ENCODE results near the gene HAO2. TPM values are rescaled to one million over a fixed set of nuclear protein-coding genes. Genes with fewer than 3 reads are reported as not detected.

Gene HAO2
- total RNA-seq, 1 experiment from 2014 or later: 0.13 TPM

- H3K27ac ChIP-seq (ENCODE audit: insufficient read length, low read depth, low read length): no peak overlapping the region
- H4K5ac ChIP-seq (ENCODE audit: insufficient read length, low read depth, low read length): no peak overlapping the region
- no peaks in the 10 kb centered on the region for H3K27me3 ChIP-seq (ENCODE audit: insufficient read depth, low read length)
- no peak overlapping the region for H3K27ac Mint-ChIP-seq
- no CpG with 5 or more reads among the region's 13 CpGs for WGBS (ENCODE audit: extremely low coverage, insufficient read length, low lambda C conversion rate)
- H2BK15ac ChIP-seq (ENCODE audit: low read depth, low read length): no peak overlapping the region
- H3K9me3 Mint-ChIP-seq: no peaks in the 10 kb centered on the region; a peak in 1 of 5 replicates
- no peak overlapping the region for H2BK20ac ChIP-seq (ENCODE audit: low read depth, low read length, poor library complexity, severe bottlenecking)
- no peak overlapping the region for H2BK120ac ChIP-seq (ENCODE audit: low read depth, low read length, poor library complexity, severe bottlenecking)
- no peak overlapping the region for H3K4me2 ChIP-seq (ENCODE audit: insufficient read depth, insufficient read length, low read length)
- H4K20me1 ChIP-seq (ENCODE audit: control insufficient read depth, insufficient read depth, insufficient read length): no peaks in the 10 kb centered on the region
- H3K36me3 Mint-ChIP-seq (ENCODE audit: insufficient read depth in 1 of 3, low read depth in 3 of 3): peaks cover 0 to 1% (median 0%) of the 10 kb centered on the region in 3 experiments; a peak in 2 of 7 replicates
- peak; percentile 99 for TF ChIP-seq CTCF (conservative IDR thresholded peaks at IDR 0.05)
- no peak overlapping the region for H3K56ac ChIP-seq (ENCODE audit: insufficient read length, low read depth, low read length)
- no peak overlapping the region for H4K8ac ChIP-seq (replicated peaks; ENCODE audit: insufficient read length, low read depth, low read length)
- H4K91ac ChIP-seq (ENCODE audit: insufficient read length, low read depth, low read length): no peak overlapping the region
- H2AK5ac ChIP-seq (ENCODE audit: insufficient read length, low read length): no peak overlapping the region
- H2BK5ac ChIP-seq (ENCODE audit: insufficient read length, low read length): no peak overlapping the region
- H3K23ac ChIP-seq (ENCODE audit: insufficient read length, low read depth, low read length): no peak overlapping the region
- H2AFZ ChIP-seq (ENCODE audit: low read length): no peak overlapping the region
- peaks cover 24 to 26% of the 10 kb centered on the region in 2 experiments for H3K4me1 Mint-ChIP-seq
- no peak overlapping the region for H3K18ac ChIP-seq (ENCODE audit: insufficient read length, low read depth, low read length)
- peak overlapping the region; percentile 89 for H2BK12ac ChIP-seq (ENCODE audit: insufficient read length, low read depth, low read length)
- H3K9ac ChIP-seq (ENCODE audit: extremely low read depth, insufficient read length, low read length): no peak overlapping the region
- no peaks in the 10 kb centered on the region for H3K23me2 ChIP-seq (ENCODE audit: insufficient read length, low read depth, low read length, poor library complexity, severe bottlenecking)
- no peak overlapping the region for H3T11ph ChIP-seq (ENCODE audit: low read length)
- no peaks in the 10 kb centered on the region for H3K79me1 ChIP-seq (ENCODE audit: insufficient read depth, low read depth, low read length, poor library complexity, severe bottlenecking)
- no peak overlapping the region for H3K4ac ChIP-seq (ENCODE audit: low read depth, low read length)
- H3K14ac ChIP-seq (ENCODE audit: insufficient read depth, low read length): no peak overlapping the region
- no peaks in the 10 kb centered on the region for H3K79me2 ChIP-seq (ENCODE audit: insufficient read depth, low read length)
- no peaks in the 10 kb centered on the region; the same call in 1 of the 2 replicates for H3K27me3 Mint-ChIP-seq (ENCODE audit: low read depth)
- H3K4me1 ChIP-seq (ENCODE audit: insufficient read depth, low read length): no peaks in the 10 kb centered on the region
- no peak for DNase-seq
- no peaks in the 10 kb centered on the region for H3K9me3 ChIP-seq (ENCODE audit: control insufficient read depth, low read depth, low read length)
- no peak overlapping the region for H3K4me3 Mint-ChIP-seq
These were observed 1.0 kb upstream of the HAO2 start for GRCh38 chr1:119367432-119368124.
